HCT116 (cell line): Measurements from ENCODE around the gene EFNB1. TPM values are rescaled to one million over a fixed set of nuclear protein-coding genes. Genes with fewer than 3 reads are reported as not detected.

Experiments
- ATAC-seq: fragments of 200-7000 bp; cut with Tn5 transposase; 2 replicates; pipeline ENCODE4 v1.9.1; 2020; ENCODE audit warnings: mild to moderate bottlenecking, moderate library complexity
- BruUV-seq: library from RNA; stranded (reverse); fragments of 400-500 nt; replicated peaks from 2 replicates; lab custom pipeline; 2021; lab: Mats Ljungman, UMichigan
- CTCF ChIA-PET: fragments of 300-600 bp; sonication (Branson Sonifier 250); formaldehyde crosslinking; loops from one replicate; lab custom pipeline; 2021; ENCODE audit warnings: antibody characterized with exemption; lab: Charles Lee
- POLR2A ChIA-PET: fragments of 300-600, 350-600 bp; sonication (Branson Sonifier 250); formaldehyde crosslinking; loops from one replicate; lab custom pipeline; 2021; ENCODE audit warnings: antibody characterized with exemption; lab: Charles Lee
- RAD21 ChIA-PET, 2 experiments: fragments of 300-600 bp; sonication (Branson Sonifier 250); formaldehyde crosslinking; loops; one replicate each; lab custom pipeline; 2023; ENCODE audit warnings: low total read pairs in 2 of 2; ENCODE audit not compliant: uncharacterized antibody in 2 of 2, unreplicated experiment in 2 of 2, low non-redundant PET in 1 of 2; lab: Charles Lee
- DNase-seq: peaks from one replicate; pipeline ENCODE4 v3.0.0-alpha.2; 2010; ENCODE audit warnings: low read depth, low spot score
- H2AFZ ChIP-seq: fragments of 200-600 bp; shearing (Covaris generic), sonication (generic); 2 replicates; pipeline ENCODE4 v1.6.1; 2017; ENCODE audit warnings: low read depth, mixed run types, mixed read lengths, antibody characterized with exemption, low read length; ENCODE audit not compliant: poor library complexity, severe bottlenecking
- H3K27ac ChIP-seq: 2 replicates; pipeline ENCODE4 v1.5.1; 2012; ENCODE audit warnings: low read depth, low read length
- H3K27me3 ChIP-seq: fragments of 200-600 bp; sonication (generic); 2 replicates; pipeline ENCODE4 v1.6.1; 2016; ENCODE audit warnings: mixed run types, low read length, mixed read lengths; ENCODE audit not compliant: insufficient read depth
- H3K36me3 ChIP-seq, 2 experiments: fragments of 200-500 bp in 1 of 2; fragments of 200-600 bp in 1 of 2; sonication (Bioruptor generic) in 1 of 2; sonication (generic) in 1 of 2; 2 replicates each; pipeline versions ENCODE4 v1.5.1 to v1.6.1; 2014 to 2016; ENCODE audit warnings: low read length in 2 of 2, inconsistent platforms in 1 of 2, mixed read lengths in 1 of 2, mixed run types in 1 of 2; ENCODE audit not compliant: insufficient read depth in 2 of 2, control insufficient read depth in 1 of 2
- H3K4me1 ChIP-seq, 2 experiments: fragments of 200-600 bp in 1 of 2; sonication (generic) in 1 of 2; 2 replicates each; pipeline versions ENCODE4 v1.5.1 to v1.6.1; 2012 to 2017; ENCODE audit warnings: low read length in 2 of 2, inconsistent platforms in 1 of 2, mild to moderate bottlenecking in 1 of 2, mixed read lengths in 1 of 2, mixed run types in 1 of 2, moderate library complexity in 1 of 2; ENCODE audit not compliant: insufficient read depth in 2 of 2, control insufficient read depth in 1 of 2
- H3K4me2 ChIP-seq: fragments of 200-600 bp; sonication (generic); 2 replicates; pipeline ENCODE4 v1.6.1; 2017; ENCODE audit warnings: mixed run types, low read length, mixed read lengths
- H3K4me3 ChIP-seq, 2 experiments: fragments of 200-600 bp in 1 of 2; sonication (generic) in 1 of 2; replicated peaks in 1 of 2; 2 replicates each; pipeline ENCODE4 v1.5.1; 2011 to 2016; ENCODE audit warnings: low read length in 2 of 2, control low read depth in 1 of 2, low read depth in 1 of 2, mild to moderate bottlenecking in 1 of 2, mixed read lengths in 1 of 2, mixed run types in 1 of 2
- H3K79me2 ChIP-seq: fragments of 200-600 bp; sonication (generic); 2 replicates; pipeline ENCODE4 v1.6.1; 2017; ENCODE audit warnings: mild to moderate bottlenecking, mixed run types, low read length, moderate library complexity, mixed read lengths; ENCODE audit not compliant: insufficient read depth
- H3K9ac ChIP-seq: fragments of 200-600 bp; sonication (generic); 2 replicates; pipeline ENCODE4 v1.6.1; 2016; ENCODE audit warnings: low read length, mixed read lengths
- H3K9me2 ChIP-seq: fragments of 200-600 bp; sonication (generic), shearing (Covaris generic); 2 replicates; pipeline ENCODE4 v1.6.1; 2017; ENCODE audit warnings: mixed run types, mild to moderate bottlenecking, moderate library complexity; ENCODE audit not compliant: insufficient read depth
- H3K9me3 ChIP-seq, 2 experiments: fragments of 200-500 bp in 1 of 2; fragments of 200-600 bp in 1 of 2; sonication (Bioruptor generic) in 1 of 2; sonication (generic) in 1 of 2; 2 replicates each; pipeline ENCODE4 v1.6.1; 2014 to 2017; ENCODE audit warnings: low read length in 2 of 2, mixed read lengths in 2 of 2, inconsistent platforms in 1 of 2, low read depth in 1 of 2, mild to moderate bottlenecking in 1 of 2, mixed run types in 1 of 2, moderate library complexity in 1 of 2; ENCODE audit not compliant: control insufficient read depth in 1 of 2, insufficient read depth in 1 of 2
- H4K20me1 ChIP-seq: fragments of 200-600 bp; sonication (generic), shearing (Covaris generic); 2 replicates; pipeline ENCODE4 v1.6.1; 2017; ENCODE audit warnings: mixed run types, mild to moderate bottlenecking, moderate library complexity; ENCODE audit not compliant: insufficient read depth
- CBX3 ChIP-seq: IDR thresholded peaks from 2 replicates; pipeline ENCODE4 v1.6.1; 2012; ENCODE audit warnings: low read depth
- CEBPB ChIP-seq: IDR thresholded peaks from 2 replicates; pipeline ENCODE4 v1.6.1; 2012; ENCODE audit warnings: low read depth
- EGR1 ChIP-seq: IDR thresholded peaks from 2 replicates; pipeline ENCODE4 v1.6.1; 2012; ENCODE audit warnings: low read depth
- ELF1 ChIP-seq: IDR thresholded peaks from 2 replicates; pipeline ENCODE4 v1.6.1; 2012; ENCODE audit warnings: low read depth, borderline replicate concordance
- EZH2 ChIP-seq: fragments of 200-600 bp; sonication (generic); IDR thresholded peaks from 2 replicates; pipeline ENCODE4 v1.6.1; 2017; ENCODE audit warnings: antibody characterized with exemption, mixed run types
- EZH2phosphoT487 ChIP-seq: fragments of 200-600 bp; IDR thresholded peaks from 2 replicates; pipeline ENCODE4 v1.6.1; 2018; ENCODE audit warnings: antibody characterized with exemption, borderline replicate concordance
- FOSL1 ChIP-seq: IDR thresholded peaks from 2 replicates; pipeline ENCODE4 v1.6.1; 2012; ENCODE audit warnings: low read depth
- RAD21 ChIP-seq: IDR thresholded peaks from 2 replicates; pipeline ENCODE4 v1.6.1; 2012; ENCODE audit warnings: low read depth, mild to moderate bottlenecking
- SIN3A ChIP-seq: IDR thresholded peaks from 2 replicates; pipeline ENCODE4 v1.6.1; 2012; ENCODE audit warnings: low read depth
- ZBTB33 ChIP-seq: IDR thresholded peaks from 2 replicates; pipeline ENCODE4 v1.6.1; 2011; ENCODE audit warnings: mild to moderate bottlenecking, low read length, moderate library complexity; ENCODE audit not compliant: insufficient replicate concordance; ENCODE audit errors: extremely low read depth
- ZFX ChIP-seq: fragments of 450-650 bp; IDR thresholded peaks from 2 replicates; pipeline ENCODE4 v1.6.1; 2017
- intact Hi-C: fragments of 100-400 bp; cut with micrococcal nuclease; formaldehyde crosslinking; loops from 2 replicates; pipeline ENCODE4 v1.10.0; 2022
- total RNA-seq: library from RNA; stranded (reverse); gene quantifications from one replicate; pipeline ENCODE4 v1.2.1, GENCODE V29; 2021; ENCODE audit not compliant: unreplicated experiment
- TF ChIP-seq, protein P1 (sequence below): IDR thresholded peaks from 2 replicates; pipeline ENCODE4 v1.6.1; 2012; ENCODE audit warnings: low read depth

Gene EFNB1
- total RNA-seq, 1 experiment from 2014 or later: 14.7 TPM

- no peak for ATAC-seq
Observed at GRCh38 chrX:68830419-68831404, 1.9 kb downstream of the EFNB1 start.

GRCh38 chrX:68831405-68832100, 2.7 kb downstream of the EFNB1 start:
- no peak overlapping the region for H3K4me3 ChIP-seq
- peak overlapping the region; percentile 90; the same call in 1 of the 2 replicates for H3K4me2 ChIP-seq
- intact Hi-C loops: no loop called here
- no TSS peak for BruUV-seq
- ATAC-seq (no peak), DNase-seq (no peak)
- H2AFZ ChIP-seq: no peak overlapping the region
- ChIA-PET POLR2A (no interaction called here), RAD21 (no interaction called here), CTCF (no interaction called here)
- no peaks in the 10 kb centered on the region for H4K20me1 ChIP-seq
- H3K9me2 ChIP-seq: no peaks in the 10 kb centered on the region
- no peak overlapping the region for H3K9ac ChIP-seq
- no peaks in the 10 kb centered on the region for H3K36me3 ChIP-seq
- H3K27ac ChIP-seq: no peak overlapping the region
- H3K79me2 ChIP-seq: peaks cover 27% of the 10 kb centered on the region; the same call in 1 of the 2 replicates
- H3K9me3 ChIP-seq: no peaks in the 10 kb centered on the region
- no peaks in the 10 kb centered on the region for H3K27me3 ChIP-seq
- peaks cover 0 to 8% of the 10 kb centered on the region in 2 experiments; a peak in 1 of 4 replicates for H3K4me1 ChIP-seq
- TF ChIP-seq ZFX: no peak
- no peak for TF ChIP-seq EZH2
- TF ChIP-seq FOSL1: no peak
- no peak for TF ChIP-seq CEBPB
- no peak for TF ChIP-seq ZBTB33
- TF ChIP-seq EGR1: no peak
- no peak for TF ChIP-seq EZH2phosphoT487
- no peak for TF ChIP-seq CBX3
- TF ChIP-seq, protein P1, sequence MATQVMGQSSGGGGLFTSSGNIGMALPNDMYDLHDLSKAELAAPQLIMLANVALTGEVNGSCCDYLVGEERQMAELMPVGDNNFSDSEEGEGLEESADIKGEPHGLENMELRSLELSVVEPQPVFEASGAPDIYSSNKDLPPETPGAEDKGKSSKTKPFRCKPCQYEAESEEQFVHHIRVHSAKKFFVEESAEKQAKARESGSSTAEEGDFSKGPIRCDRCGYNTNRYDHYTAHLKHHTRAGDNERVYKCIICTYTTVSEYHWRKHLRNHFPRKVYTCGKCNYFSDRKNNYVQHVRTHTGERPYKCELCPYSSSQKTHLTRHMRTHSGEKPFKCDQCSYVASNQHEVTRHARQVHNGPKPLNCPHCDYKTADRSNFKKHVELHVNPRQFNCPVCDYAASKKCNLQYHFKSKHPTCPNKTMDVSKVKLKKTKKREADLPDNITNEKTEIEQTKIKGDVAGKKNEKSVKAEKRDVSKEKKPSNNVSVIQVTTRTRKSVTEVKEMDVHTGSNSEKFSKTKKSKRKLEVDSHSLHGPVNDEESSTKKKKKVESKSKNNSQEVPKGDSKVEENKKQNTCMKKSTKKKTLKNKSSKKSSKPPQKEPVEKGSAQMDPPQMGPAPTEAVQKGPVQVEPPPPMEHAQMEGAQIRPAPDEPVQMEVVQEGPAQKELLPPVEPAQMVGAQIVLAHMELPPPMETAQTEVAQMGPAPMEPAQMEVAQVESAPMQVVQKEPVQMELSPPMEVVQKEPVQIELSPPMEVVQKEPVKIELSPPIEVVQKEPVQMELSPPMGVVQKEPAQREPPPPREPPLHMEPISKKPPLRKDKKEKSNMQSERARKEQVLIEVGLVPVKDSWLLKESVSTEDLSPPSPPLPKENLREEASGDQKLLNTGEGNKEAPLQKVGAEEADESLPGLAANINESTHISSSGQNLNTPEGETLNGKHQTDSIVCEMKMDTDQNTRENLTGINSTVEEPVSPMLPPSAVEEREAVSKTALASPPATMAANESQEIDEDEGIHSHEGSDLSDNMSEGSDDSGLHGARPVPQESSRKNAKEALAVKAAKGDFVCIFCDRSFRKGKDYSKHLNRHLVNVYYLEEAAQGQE: no peak
- no peak for TF ChIP-seq SIN3A

More at GRCh38 chrX:68830419-68831404, 1.9 kb downstream of the EFNB1 start:
- no peak overlapping the region for H3K27ac ChIP-seq
- intact Hi-C loops: no loop called here
- DNase-seq: no peak
- H3K4me1 ChIP-seq: peaks cover 0 to 8% of the 10 kb centered on the region in 2 experiments; a peak in 1 of 4 replicates
- CTCF ChIA-PET: no interaction called here
- H3K9me2 ChIP-seq: no peaks in the 10 kb centered on the region
- POLR2A ChIA-PET: interaction anchor here (4.0 kb wide), 1 partner anchor 390 kb away, joined by 53 read pairs; no protein-coding TSS in a partner anchor
- no TSS peak for BruUV-seq
- H3K9ac ChIP-seq: peak overlapping the region; percentile 64
- peak overlapping the region; percentile 90 for H3K4me2 ChIP-seq
- H4K20me1 ChIP-seq: no peaks in the 10 kb centered on the region
- peak overlapping the region; percentile 61 to 72 for H3K4me3 ChIP-seq
- H2AFZ ChIP-seq: no peak overlapping the region
- no peaks in the 10 kb centered on the region for H3K9me3 ChIP-seq
- H3K79me2 ChIP-seq: peaks cover 27% of the 10 kb centered on the region; the same call in 1 of the 2 replicates
- no peaks in the 10 kb centered on the region for H3K27me3 ChIP-seq
- H3K36me3 ChIP-seq: no peaks in the 10 kb centered on the region
- RAD21 ChIA-PET: interaction anchor here in 1 of 2 experiments (0.6 kb wide), 1 partner anchor 464 kb away, joined by 3 read pairs; no protein-coding TSS in a partner anchor
- TF ChIP-seq EGR1: no peak
- TF ChIP-seq RAD21: no peak
- TF ChIP-seq FOSL1: no peak
- TF ChIP-seq EZH2: no peak
- no peak for TF ChIP-seq ELF1
- TF ChIP-seq, all 23 proteins: peak for 0
